Activated CD8-positive, alpha-beta memory T cell treated with anti-CD3 and anti-CD28 coated beads, Interleukin-2, amount 50 U/mL, for 24 hours (primary cell): ENCODE data around the gene CHRM1.
"Not testable (repeated sequence)": the region's sequence is repeated elsewhere in the genome, so short reads cannot be mapped to it uniquely, and the experiment has no call there.

ENCODE experiments used
- DNase-seq: peaks from one replicate; pipeline ENCODE4 v3.0.0-alpha.2; 2020; ENCODE audit errors: extremely low read depth

CHRM1 gene

DNA sequence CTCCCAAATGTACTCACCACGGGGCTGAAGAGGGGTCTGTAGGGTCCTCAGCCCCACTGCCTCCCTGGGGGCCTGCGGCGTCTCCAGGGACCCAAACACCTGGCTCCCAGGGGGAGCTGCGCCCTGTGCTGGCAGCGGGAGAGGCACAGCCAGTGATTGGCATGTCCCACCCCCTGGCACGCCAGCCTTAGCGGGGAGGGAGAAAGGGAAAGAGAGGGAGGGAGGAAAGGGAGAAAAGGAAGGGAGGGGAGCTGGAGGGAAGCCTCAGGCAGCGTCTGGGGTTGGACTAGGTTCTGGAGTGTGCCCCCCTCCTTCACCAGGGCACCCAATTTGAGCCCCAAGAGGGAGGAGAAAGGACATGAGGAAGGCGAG lies at the start of gene CHRM1:
Gene CHRM1 (minus strand): TSS at position 163 of the 372 bp plus-strand sequence. CDS start 10,263 bp downstream, outside the sequence.
- no peak for DNase-seq

DNA sequence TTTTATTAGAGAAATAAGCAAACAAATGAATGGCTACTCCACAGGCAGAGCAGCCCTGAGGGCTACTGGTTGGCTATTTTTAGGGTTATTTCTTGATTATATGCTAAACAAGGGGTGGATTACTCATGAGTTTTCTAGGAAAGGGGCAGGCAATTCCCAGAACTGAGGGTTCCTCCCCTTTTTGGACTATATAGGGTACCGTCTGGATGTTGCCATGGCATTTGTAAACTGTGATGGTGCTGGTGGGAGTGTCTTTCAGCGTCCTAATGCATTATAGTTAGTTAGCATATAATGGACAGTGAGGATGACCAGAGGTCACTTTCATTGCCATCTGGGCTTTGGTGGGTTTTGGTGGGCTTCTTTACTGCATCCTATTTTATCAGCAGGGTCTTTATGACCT lies 44.4 kb upstream of the CHRM1 start:
- no peak for DNase-seq

- DNase-seq: no peak
Observed at GRCh38 chr11:62962391-62962790, 41.2 kb upstream of the CHRM1 start.

DNA sequence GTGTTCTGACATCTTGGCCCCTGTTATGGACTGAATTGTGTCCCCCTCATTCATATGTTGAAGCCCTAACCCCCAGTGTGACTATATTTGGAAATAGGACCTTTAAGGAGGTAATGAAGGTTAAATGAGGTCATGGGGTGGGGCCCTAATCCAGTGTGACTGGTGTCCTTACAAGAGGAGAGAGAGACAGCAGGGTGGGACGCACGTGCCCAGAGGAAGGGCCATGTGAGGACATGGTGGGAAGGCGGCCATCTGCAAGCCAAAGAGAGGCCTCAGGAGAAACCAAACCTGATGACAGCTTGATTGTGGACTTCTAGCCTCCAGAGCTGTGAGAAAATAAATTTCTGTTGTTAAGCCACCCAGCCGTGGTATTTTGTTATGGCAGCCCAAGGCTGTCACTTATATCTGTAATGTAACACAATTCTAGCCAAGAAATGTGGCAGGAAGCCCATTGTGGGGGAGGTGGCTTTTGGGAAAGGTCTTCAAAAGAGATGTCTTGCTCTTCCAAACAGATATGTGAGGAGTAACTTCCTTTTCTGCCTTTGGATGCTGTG lies 39.9 kb upstream of the CHRM1 start:
- DNase-seq: no peak

DNA sequence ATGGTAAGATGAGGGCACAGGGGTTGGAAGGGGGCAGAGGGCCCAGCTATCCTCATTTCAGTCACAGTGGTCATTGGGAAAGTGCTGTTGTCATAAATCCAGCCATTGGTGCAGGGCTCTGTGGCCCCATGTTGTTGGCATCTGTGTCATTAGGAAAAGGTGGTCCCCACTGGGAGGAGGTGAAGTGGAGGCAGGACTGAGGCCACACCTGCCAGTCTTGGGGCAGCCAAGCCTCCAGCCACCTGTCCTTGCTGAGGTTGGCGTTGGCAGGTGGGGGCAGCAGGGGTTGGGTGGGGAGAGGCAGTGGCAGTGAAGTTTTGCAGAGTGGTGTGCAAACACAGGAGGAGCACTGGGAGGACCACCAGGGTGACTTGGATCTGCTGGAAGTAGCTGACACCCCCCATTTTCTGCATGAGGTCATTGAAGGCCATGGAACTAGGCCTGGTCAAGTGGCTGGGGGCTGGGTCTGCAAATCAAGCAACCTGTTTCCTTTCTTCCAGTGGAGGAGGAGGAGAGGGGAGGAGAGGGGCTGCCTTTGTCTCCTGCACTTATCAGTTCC lies 38.3 kb upstream of the CHRM1 start:
- no peak for DNase-seq

- DNase-seq: no peak
Observed at GRCh38 chr11:62958547-62959421, 37.6 kb upstream of the CHRM1 start.

GRCh38 chr11:62957147-62957546 lies 36.0 kb upstream of the CHRM1 start:
- no peak for DNase-seq

GRCh38 chr11:62954478-62954877 lies 33.3 kb upstream of the CHRM1 start:
- DNase-seq: no peak

- DNase-seq: no peak
Observed at GRCh38 chr11:62953811-62954210, 32.6 kb upstream of the CHRM1 start.

DNA sequence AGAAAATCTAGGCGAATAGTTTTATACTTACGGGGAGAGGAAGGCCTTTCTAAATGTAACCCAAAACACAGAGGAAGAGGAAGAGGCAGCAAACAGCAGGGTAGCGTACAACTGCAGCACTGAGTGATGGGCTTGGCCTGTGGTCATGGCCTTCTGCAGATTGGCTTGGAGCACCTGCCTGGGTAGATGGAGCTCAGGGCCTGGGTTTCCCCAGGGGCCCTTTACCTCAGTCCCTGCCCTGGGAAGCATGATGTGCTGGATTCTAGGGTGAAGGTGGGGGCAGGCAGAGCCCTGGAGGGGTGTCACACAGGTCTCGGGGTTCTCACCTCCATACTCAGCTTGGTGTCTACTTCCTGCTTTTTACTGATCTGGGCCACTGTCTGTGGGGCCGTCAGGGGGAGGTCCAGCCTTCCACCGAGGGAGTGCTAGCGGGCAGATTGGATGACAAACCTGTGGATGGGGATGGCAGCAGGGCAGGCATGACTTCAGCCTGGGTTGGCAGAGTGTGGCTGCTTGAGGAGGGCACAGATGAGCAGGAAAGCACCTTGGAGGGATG lies 27.7 kb upstream of the CHRM1 start:
- DNase-seq: no peak

DNA sequence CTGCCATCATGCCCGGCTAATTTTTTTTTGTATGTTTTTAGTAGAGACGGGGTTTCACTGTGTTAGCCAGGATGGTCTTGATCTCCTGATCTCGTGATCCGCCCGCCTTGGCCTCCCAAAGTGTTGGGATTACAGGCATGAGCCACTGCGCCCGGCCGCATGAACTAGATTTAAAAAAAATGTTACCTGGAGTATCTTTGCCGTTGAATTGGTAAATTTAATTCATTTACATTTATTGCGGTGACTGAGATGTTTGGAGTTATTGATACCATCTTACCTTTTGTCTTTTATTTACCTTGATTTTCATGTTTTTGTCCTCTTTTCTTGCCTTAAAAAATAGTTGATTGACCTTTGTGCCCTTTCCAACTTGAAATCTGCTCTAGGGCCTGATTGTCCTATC lies 24.4 kb upstream of the CHRM1 start:
- not testable (repeated sequence) for DNase-seq

DNA sequence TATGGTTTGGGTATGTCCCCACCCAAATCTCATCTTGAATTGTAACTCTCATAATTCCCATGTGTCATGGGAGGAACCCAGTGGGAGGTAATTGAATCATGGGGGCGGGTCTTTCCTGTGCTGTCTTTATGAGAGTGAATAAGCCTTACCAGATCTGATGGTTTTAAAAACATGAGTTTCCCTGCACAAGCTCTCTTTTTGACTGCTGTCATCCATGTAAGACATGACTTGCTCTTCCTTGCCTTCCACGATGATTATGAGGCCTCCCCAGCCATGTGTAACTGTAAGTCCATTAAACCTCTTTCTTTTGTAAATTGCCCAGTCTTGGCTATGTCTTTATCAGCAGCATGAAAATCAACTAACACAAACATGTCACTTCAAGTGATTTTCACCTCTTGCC lies 16.4 kb upstream of the CHRM1 start:
- not testable (repeated sequence) for DNase-seq

GRCh38 chr11:62934496-62934785 lies 13.3 kb upstream of the CHRM1 start:
- DNase-seq: no peak

DNA sequence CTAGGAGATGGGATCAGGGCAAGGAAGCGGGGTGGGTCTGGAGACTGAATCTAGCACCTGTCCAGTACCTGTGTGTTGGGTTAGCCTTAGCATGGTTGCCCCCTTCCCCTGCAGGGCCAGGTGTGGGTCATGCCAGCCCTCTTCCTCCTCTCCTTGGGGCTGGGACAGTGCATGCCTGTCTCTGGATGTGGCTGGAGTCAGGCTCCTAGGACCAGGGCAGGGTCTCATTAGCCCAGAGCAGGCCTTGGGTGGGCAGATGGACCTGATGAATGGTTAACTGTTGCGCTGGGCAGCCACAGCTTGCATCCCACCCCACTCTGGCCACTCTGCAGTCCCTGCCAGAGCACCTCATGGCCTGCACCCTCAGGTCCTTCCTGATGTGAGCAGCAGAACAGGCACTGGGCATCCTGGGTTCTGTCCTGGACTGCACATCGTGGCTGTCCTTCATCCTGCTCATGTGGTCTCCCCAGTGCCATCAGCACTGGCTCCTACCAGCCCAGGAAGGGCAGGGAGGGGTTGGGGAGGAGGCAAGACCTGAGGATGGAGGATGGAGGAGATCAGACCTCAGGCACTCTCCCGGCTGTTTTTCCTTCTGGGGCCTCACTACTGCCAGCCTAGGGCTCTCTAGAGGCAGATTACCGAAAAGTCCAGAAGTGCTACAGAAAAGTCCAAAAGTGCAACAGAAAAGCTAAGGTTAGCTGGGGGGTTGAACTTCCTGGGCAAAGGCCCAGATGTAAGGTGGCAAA lies 12.8 kb upstream of the CHRM1 start:
- no peak for DNase-seq

- no peak for DNase-seq
Observed at GRCh38 chr11:62933285-62933684, 12.1 kb upstream of the CHRM1 start.

DNA sequence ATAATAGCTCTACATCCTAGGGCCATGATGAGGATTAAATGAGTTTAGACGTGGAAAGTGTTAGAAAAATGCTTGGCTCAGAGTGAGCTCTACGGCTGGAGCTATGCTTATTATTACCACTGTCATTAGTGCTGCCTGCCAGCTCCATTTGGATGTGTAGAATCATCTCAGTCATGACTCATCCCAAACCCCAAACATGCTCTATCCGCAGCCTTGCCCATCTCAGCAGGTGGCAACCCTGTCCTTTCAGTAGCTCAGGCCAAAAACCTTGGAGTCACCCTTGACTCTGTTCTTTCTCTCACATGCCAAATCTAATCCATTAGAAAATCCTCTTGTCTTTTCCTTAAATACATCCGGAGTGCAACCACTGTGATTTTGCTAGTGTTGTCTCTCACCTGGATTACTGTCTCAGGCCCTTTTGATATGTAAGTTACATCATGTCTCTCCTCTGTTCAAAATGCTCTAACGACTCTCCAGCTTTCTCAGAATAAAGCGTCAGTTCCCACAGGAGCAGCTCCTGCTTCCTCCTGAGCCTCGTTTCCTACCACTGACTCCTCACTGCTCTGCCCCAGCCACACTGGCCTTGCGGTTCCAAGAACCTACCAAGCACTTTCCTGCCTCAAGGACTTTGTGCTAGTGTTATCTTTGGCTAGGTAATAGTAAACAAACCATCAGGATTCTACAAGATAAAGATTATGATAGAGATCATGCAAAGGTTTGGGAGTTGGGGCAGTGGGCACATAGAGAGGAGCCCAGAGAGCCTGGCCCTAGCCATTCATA lies 10.5 kb upstream of the CHRM1 start:
- DNase-seq: no peak

- no peak for DNase-seq
Observed at GRCh38 chr11:62930666-62931065, 9.5 kb upstream of the CHRM1 start.

DNA sequence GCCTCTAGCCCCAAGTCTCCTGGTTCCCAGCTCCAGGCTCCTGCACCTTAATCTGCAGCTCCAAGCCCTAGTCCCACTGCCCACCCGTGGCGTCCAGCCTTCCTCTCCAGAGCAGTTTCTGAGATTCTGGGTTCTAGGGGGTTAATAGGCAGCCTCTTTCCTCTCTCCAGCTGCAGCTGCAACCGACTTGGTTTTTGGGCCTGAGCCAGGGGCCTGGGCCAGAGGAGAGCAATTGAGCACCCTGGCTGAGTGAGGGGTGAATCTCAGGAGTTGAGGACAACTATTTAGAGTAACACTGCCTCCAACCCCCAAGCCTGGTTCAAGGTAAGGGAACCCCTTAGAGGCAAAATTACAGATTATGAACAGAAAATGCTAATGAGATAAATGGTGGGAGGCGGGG lies 9.0 kb upstream of the CHRM1 start:
- no peak for DNase-seq

DNA sequence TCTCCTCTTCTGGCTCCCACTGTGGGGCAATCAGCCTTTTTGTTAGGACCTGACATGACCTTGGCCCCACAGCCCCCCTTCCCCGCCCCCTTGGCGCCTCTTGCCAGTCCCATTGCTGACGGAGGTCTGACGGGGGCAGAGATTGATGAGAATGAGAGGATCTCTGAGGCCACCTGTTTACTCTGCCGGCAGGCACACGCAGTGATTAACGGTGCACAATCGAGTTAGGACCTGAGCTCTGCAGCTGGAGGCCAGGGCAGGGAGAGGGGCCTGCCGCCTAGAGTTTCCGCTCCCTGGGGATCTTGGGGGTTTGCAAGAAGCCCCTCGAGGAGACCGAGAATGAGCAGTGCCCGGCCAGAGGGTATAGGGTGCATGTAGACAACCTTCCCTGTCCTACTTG lies 6.8 kb upstream of the CHRM1 start:
- DNase-seq: no peak

DNA sequence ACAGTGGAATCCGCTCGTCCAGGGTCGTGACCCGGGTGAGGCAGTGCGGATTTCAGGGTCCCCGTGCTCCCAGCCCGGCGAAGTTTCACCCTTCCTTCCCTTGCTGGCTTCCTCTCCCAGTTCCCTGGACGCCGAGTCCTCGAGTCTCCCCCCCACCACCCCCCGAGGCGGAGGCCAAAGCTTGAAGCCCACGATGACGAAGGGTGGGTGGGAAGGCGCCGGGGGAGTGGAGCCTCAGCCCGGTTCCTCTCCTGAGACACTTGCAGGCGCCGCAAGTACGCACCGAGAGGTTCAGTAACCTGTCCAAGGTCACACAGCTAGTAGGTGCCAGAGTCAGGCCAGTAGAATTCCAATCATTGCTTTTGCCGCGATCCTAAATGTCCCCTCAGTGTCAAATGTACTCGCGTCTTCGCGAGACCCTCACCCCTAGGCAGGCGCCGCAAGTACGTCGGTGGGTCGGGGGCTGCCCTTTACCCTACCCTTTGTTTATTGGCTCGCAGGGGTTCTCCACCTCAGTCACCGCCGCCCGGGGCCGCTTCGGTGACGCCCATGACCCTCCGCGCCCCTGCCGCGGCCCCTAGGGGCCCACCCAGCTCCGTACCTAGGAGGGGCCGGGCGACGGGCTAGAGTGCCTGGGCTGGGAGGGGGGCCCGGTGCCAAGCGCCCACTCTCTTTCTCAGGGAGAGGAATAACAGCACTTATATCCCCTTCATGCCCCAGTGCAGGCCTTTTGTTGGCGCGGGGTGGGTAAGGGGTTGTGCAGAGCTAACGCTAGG lies 5.7 kb upstream of the CHRM1 start:
- DNase-seq: no peak
